MM.1S (cell line): Measurements from ENCODE around the gene SNRPD3.
"Not testable (repeated sequence)": the region's sequence is repeated elsewhere in the genome, so short reads cannot be mapped to it uniquely, and the experiment has no call there.

ENCODE experiments used
- DNase-seq: peaks from one replicate; pipeline ENCODE4 v3.0.0-alpha.2; 2015
- H2AFZ ChIP-seq: fragments of 300-600 bp; sonication (generic); 2 replicates; pipeline ENCODE4 v1.6.0; 2016; ENCODE audit warnings: antibody characterized with exemption, low read length
- H3F3A ChIP-seq: fragments of 300-600 bp; sonication (generic); 2 replicates; pipeline ENCODE4 v1.6.1; 2016; ENCODE audit warnings: mild to moderate bottlenecking, antibody characterized with exemption, low read length, moderate library complexity, mixed read lengths; ENCODE audit not compliant: insufficient read depth
- H3K27ac ChIP-seq: fragments of 300-600 bp; sonication (generic); 2 replicates; pipeline ENCODE4 v1.5.1; 2016; ENCODE audit warnings: mild to moderate bottlenecking, low read length
- H3K27me3 ChIP-seq: fragments of 300-600 bp; sonication (generic); replicated peaks from 2 replicates; pipeline ENCODE4 v1.6.0; 2016; ENCODE audit warnings: low read length; ENCODE audit not compliant: insufficient read depth
- H3K36me3 ChIP-seq: fragments of 300-600 bp; sonication (generic); replicated peaks from 2 replicates; pipeline ENCODE4 v1.6.1; 2016; ENCODE audit warnings: mild to moderate bottlenecking, low read length, mixed read lengths; ENCODE audit not compliant: insufficient read depth
- H3K4me1 ChIP-seq: fragments of 300-600 bp; sonication (generic); 2 replicates; pipeline ENCODE4 v1.6.1; 2016; ENCODE audit warnings: low read length, mixed read lengths
- H3K4me2 ChIP-seq: fragments of 300-600 bp; sonication (generic); 2 replicates; pipeline ENCODE4 v1.6.0; 2016; ENCODE audit warnings: low read depth, low read length
- H3K4me3 ChIP-seq: fragments of 300-600 bp; sonication (generic); 2 replicates; pipeline ENCODE4 v1.5.1; 2016; ENCODE audit warnings: low read length, mixed read lengths
- H3K79me2 ChIP-seq: fragments of 300-600 bp; sonication (generic); 2 replicates; pipeline ENCODE4 v1.6.1; 2016; ENCODE audit warnings: mixed run types, low read length, mixed read lengths
- H3K9ac ChIP-seq: fragments of 300-600 bp; sonication (generic); 2 replicates; pipeline ENCODE4 v1.6.1; 2016; ENCODE audit warnings: low read length, mixed read lengths
- H3K9me2 ChIP-seq: fragments of 300-600 bp; sonication (generic); replicated peaks from 2 replicates; pipeline ENCODE4 v1.6.1; 2016; ENCODE audit warnings: mild to moderate bottlenecking, low read length, mixed read lengths; ENCODE audit not compliant: insufficient read depth
- H3K9me3 ChIP-seq: fragments of 300-600 bp; sonication (generic); replicated peaks from 2 replicates; pipeline ENCODE4 v1.6.1; 2016; ENCODE audit warnings: mild to moderate bottlenecking, low read length, mixed read lengths; ENCODE audit not compliant: insufficient read depth
- H4K20me1 ChIP-seq: fragments of 300-600 bp; sonication (generic); 2 replicates; pipeline ENCODE4 v1.6.1; 2016; ENCODE audit warnings: mild to moderate bottlenecking, low read length, moderate library complexity, mixed read lengths; ENCODE audit not compliant: insufficient read depth

The SNRPD3 gene

DNA sequence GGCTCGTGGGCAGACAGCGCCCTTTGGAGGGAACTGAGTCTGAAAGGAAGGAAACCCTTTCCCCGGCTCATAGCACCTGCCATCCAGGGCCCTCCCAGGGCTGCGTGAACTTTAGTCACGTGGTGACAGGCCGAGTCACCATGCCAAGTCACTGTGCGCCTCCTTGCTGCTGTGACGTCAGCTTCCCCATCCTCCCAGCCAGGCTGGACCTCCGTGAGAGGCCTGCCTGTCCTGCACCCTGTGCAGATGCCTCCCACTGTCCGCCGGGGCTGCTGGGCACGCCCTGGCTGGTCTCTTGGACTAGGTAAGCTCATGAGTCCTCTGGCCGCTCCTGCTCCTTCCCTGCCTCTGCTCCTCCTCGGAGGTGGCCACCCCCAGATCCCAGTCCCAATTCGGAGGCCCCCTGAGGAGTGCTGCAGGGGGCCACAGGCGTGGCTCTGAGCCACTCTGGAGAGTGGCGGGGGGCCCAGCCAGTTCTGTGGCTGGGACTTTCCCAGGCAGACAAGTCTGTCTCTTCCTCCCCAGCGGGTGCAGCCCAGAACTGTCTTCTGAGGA lies 51.7 kb downstream of the SNRPD3 start:
- peak; percentile 88 for DNase-seq
- not testable (repeated sequence) for H3K36me3 ChIP-seq, H3K4me1 ChIP-seq, H3K9me2 ChIP-seq, H3K9me3 ChIP-seq, H3K27me3 ChIP-seq, H4K20me1 ChIP-seq, H3F3A ChIP-seq
- H3K4me2 ChIP-seq: peak overlapping the region; percentile 69
- peaks cover 12% of the 10 kb centered on the region for H3K79me2 ChIP-seq
- H3K4me3 ChIP-seq: peak overlapping the region; percentile 67
- H3K27ac ChIP-seq: peak overlapping the region; percentile 63; the same call in 1 of the 2 replicates
- peak overlapping the region; percentile 81 for H3K9ac ChIP-seq
- peak overlapping the region; percentile 63 for H2AFZ ChIP-seq

DNA sequence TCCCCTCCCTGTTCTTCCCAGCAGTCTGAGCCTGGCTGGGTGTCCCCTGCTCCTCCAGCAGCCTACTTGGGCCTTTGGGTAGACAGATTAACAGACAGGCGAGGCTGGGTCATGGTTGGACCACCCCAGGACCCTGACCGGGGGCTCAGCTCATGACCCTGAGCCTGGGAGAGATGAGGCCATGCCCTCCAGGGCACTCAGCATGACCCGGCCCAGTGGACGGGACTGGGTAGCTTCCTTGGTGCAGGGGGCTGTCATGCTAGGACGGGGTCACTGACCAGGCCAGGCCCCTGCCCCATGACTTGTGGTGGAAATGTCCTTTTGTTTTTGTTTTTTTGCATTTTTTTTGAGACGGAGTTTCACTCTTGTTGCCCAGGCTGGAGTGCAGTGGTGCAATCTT lies 52.5 kb downstream of the SNRPD3 start:
- Histone ChIP-seq H3K9ac (peak overlapping the region; percentile 81; the same call in 1 of the 2 replicates), H3K79me2 (peaks cover 12% of the 10 kb centered on the region), H3K4me2 (peak overlapping the region; percentile 69; the same call in 1 of the 2 replicates), H3K4me3 (peak overlapping the region; percentile 67)
- H3K9me3 ChIP-seq, DNase-seq, H3F3A ChIP-seq, H3K27me3 ChIP-seq, H3K4me1 ChIP-seq, H3K27ac ChIP-seq, H2AFZ ChIP-seq, H3K9me2 ChIP-seq, H4K20me1 ChIP-seq, H3K36me3 ChIP-seq: not testable (repeated sequence)

DNA sequence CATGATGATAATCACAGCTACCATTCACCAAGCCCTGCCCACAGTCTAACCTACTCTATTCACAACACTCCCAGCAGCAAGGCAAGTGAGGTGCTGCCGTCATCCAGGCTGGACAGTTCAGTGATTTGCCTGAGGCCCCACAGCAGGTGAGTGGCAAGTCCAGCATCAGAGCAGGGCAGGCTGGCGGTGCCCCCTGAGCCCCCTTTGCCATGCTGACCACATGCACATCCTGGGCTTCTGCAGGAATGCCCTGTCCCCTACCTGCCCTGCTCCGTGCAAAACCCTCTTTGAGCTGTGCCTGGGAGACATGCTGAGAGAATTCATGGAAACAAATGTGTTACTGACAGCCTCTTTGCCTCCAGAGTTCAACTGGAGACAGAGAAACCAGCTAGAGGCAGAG lies 54.1 kb downstream of the SNRPD3 start:
- not testable (repeated sequence) for H3K9ac ChIP-seq, H3K9me2 ChIP-seq, H3K27ac ChIP-seq

DNA sequence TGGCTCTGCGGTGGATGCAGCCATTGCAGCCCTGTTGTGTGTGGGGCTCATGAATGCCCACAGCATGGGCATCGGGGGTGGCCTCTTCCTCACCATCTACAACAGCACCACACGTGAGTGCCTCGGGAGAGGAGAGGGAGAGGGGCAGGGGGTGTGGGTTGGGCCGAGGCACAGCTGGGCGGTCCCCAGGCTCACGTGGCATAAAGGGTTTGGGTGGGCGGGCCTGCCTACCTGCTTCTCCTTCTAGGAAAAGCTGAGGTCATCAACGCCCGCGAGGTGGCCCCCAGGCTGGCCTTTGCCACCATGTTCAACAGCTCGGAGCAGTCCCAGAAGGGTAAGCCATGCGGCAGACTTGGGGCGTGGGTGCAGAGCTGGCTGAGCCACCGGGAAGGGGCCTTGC lies 59.0 kb downstream of the SNRPD3 start:
- H3K27me3 ChIP-seq, H3F3A ChIP-seq, H3K9me3 ChIP-seq, DNase-seq, H3K79me2 ChIP-seq, H4K20me1 ChIP-seq, H3K9me2 ChIP-seq, H3K4me2 ChIP-seq, H3K9ac ChIP-seq, H3K27ac ChIP-seq, H3K4me3 ChIP-seq, H3K36me3 ChIP-seq, H3K4me1 ChIP-seq, H2AFZ ChIP-seq: not testable (repeated sequence)

More for the DNA sequence above, 54.1 kb downstream of the SNRPD3 start:
- not testable (repeated sequence) for H3K36me3 ChIP-seq, H3K27me3 ChIP-seq, H3K4me3 ChIP-seq, DNase-seq, H2AFZ ChIP-seq, H4K20me1 ChIP-seq, H3K4me1 ChIP-seq, H3F3A ChIP-seq, H3K4me2 ChIP-seq, H3K9me3 ChIP-seq
- H3K79me2 ChIP-seq: peaks cover 12% of the 10 kb centered on the region

DNA sequence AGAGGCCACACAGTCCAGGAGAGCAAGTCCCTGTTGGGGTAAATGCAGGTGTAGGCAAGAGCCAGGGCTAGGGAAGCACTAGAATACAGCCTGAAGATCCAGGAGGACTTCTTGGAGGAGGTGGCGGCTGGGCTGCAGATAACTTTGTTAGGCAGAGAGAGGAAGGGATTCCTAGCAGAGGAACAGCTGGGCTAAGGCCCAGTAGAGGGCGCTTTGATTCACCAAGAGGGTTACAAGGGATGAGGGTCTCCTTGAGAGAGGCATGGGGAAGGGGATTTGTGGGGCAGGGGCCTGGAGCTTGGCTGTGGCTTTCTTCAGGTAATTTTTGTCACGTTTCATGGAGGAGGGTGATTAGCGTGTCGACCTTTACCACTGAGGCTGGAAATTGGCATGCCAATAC lies 65.4 kb downstream of the SNRPD3 start:
- H3K27me3 ChIP-seq, H3K4me3 ChIP-seq, DNase-seq: not testable (repeated sequence)

DNA sequence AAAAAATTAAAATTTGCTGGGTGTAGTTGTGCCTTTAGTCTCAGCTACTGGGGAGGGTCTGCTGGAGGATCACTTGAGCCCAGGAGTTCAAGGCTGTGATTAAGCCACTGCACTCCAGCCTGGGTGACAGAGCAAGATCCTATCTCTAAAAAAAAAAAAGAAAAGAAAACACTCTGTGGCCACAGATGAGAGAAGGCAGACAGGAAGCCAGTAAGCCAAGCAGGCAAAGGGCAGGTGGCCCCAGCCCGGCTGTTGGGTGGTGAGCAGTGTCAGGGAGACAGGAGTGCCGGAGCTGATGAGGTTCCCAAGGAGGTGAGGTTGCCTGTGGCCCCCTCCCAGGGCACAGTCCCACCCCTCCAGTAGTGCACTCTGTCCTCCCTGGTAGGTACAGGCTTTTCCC lies 66.8 kb downstream of the SNRPD3 start:
- not testable (repeated sequence) for H3K4me2 ChIP-seq, H3K27me3 ChIP-seq, H3K4me1 ChIP-seq, H3K9ac ChIP-seq, H4K20me1 ChIP-seq, H3K36me3 ChIP-seq, H3K9me2 ChIP-seq, H2AFZ ChIP-seq, H3F3A ChIP-seq, H3K4me3 ChIP-seq, H3K27ac ChIP-seq, H3K79me2 ChIP-seq, DNase-seq, H3K9me3 ChIP-seq

More for the DNA sequence above, 65.4 kb downstream of the SNRPD3 start:
- H3F3A ChIP-seq, H3K4me1 ChIP-seq, H3K36me3 ChIP-seq, H3K27ac ChIP-seq, H3K4me2 ChIP-seq, H3K9me2 ChIP-seq, H3K9ac ChIP-seq, H4K20me1 ChIP-seq, H3K9me3 ChIP-seq, H3K79me2 ChIP-seq, H2AFZ ChIP-seq: not testable (repeated sequence)
